HTR-8/SVneo (cell line): ENCODE data around the gene CAP2.

ENCODE experiments used
- DNase-seq: peaks from one replicate; pipeline ENCODE4 v3.0.0; 2011; ENCODE audit warnings: low spot score, mixed read lengths; ENCODE audit not compliant: insufficient read length
- FAIRE-seq: peaks from 2 replicates; lab custom pipeline; 2011; peaks lifted over from hg19 to GRCh38; lab: Jason Lieb, UNC

Gene CAP2

DNA sequence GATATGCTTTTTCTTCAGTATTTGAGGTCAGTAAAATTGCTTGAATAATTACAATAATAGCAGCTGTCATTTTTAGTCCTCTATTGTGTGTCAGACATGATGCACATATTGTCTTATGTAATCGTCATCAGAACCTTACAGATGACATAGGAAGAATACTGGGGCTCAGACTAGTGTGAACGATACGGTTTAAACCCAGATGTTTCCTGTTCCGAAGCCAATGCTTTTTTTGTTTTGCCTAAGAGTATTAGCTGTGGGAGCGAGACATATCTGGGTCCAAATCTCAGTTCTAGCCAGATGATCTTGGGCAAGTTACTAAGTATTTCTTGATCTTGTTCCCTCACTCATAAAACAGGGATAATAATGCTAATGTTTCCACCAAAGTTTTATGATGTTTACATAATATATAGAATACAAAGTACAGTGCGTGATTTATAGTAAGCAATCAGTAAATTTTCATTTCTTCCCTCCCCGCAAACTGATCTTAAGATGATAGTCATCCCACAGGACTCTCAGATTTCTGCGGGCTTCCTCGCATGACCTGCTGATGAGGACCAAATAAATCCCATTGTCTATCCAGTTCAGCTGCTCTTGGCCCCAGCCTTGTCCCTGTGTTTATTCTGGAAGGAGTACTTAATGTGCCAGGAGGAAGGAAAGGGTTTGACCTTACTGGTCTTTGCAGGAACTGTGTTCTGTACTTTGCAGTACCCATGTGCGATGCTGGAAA is 98.2 kb downstream of the CAP2 start:
- no peak for FAIRE-seq
- DNase-seq: no peak

- DNase-seq (no peak), FAIRE-seq (no peak)
Observed at GRCh38 chr6:17492350-17492749, 99.0 kb downstream of the CAP2 start.

GRCh38 chr6:17493286-17493685 is 99.9 kb downstream of the CAP2 start:
- FAIRE-seq: no peak
- DNase-seq: no peak

- DNase-seq: no peak
Observed at GRCh38 chr6:17494177-17494576, 100.8 kb downstream of the CAP2 start.

GRCh38 chr6:17494919-17495318 is 101.5 kb downstream of the CAP2 start:
- FAIRE-seq: no peak
- no peak for DNase-seq

More at GRCh38 chr6:17494177-17494576, 100.8 kb downstream of the CAP2 start:
- no peak for FAIRE-seq

- no peak for DNase-seq
- FAIRE-seq: no peak
Observed at GRCh38 chr6:17497535-17498095, 104.2 kb downstream of the CAP2 start.

GRCh38 chr6:17501442-17501841 is 108.0 kb downstream of the CAP2 start:
- FAIRE-seq (no peak), DNase-seq (no peak)

DNA sequence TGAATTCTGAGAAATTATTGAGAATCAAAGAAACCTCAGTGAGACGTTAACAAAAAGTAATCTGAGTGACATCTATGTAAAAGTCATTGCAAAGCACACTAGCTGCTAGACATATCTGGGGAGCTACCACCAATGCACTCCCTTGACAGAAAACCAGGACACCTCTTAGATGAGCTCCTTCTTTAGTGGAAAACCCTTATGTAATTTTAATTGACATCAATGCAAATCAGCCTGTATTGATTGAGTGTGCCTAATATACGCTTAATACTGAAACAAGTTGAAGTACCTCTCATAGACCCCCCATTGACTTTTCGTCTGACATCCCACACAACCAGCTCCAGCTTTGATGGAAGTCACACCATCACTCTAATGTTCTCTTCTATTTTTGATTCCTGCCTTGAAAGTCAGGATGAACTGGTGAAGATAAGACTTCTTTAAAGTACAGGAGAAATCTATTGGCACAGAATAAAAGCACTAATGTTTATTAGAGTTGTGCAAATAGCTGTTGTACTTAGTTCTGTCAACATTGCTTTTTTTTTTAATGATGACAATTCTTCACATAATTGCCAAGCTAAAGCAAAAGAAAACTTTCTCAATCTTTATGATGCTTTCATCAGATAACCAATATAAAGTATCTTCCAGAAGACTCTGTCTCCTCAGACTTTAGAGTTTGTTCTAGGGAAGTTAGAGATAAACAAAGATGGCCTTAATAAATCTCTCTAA is 108.7 kb downstream of the CAP2 start:
- DNase-seq (no peak), FAIRE-seq (no peak)

DNA sequence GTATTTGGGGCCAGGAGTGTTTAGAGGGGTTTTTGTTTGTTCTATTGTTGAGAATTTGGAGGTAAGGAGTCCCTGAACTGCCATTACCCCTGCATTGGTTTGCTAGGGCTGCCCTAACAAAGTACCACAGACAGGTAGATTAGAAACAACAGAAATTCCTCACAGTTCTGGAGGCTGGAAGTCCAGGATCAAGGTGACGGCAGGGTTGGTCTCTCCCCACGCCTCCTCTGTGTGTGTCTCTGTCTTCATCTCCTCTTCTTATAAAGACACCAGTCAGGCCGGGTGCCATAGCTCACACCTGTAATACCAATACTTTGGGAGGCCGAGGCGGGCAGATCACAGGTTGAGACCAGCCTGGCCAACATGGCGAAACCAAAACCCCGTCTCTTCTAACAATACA is 109.7 kb downstream of the CAP2 start:
- FAIRE-seq: no peak

DNA sequence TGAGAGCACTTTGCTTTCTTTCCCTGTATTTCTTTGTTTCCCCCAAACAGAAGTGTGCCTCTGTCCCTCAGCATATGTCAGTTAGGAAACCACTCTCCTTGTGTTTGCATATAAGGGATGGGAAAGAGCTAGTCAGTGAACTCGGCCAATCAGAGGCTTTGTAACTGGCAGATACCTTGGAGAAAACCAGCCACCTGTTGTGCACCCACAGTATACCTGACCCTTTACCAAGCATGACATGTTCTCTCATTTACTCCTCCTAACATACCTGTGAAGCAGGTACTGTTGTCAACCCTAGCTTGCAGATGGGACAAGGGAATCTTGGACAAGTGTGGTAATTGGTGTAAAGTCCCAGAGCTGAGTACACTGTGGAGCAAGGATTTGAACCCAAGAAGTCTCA is 110.6 kb downstream of the CAP2 start:
- DNase-seq (no peak), FAIRE-seq (no peak)

More for the DNA sequence above, 109.7 kb downstream of the CAP2 start:
- no peak for DNase-seq

DNA sequence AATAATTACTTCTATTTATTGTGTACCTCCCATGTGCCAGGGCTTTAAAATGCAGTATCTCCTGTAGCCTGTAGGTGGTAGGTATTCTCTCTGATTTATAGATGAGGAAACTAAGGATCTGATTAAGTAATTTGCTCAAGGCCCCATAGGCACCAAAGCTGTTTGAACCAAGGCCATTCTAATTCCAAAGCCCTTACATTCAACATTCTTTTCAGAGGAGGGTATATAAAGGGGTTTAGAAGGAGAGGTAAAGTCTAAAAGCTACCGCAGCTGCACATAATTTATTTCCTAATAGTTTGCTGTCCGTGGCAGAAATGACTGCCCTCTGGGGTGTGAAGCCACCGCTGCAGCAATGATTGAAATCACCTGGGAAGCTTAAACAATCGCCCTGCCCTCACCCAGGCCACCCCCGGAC is 111.7 kb downstream of the CAP2 start:
- DNase-seq (no peak), FAIRE-seq (no peak)

GRCh38 chr6:17505767-17506280 is 112.4 kb downstream of the CAP2 start:
- DNase-seq: peak; percentile 19
- no peak for FAIRE-seq

- no peak for FAIRE-seq
- DNase-seq: no peak
Observed at GRCh38 chr6:17506531-17506930, 113.1 kb downstream of the CAP2 start.

DNA sequence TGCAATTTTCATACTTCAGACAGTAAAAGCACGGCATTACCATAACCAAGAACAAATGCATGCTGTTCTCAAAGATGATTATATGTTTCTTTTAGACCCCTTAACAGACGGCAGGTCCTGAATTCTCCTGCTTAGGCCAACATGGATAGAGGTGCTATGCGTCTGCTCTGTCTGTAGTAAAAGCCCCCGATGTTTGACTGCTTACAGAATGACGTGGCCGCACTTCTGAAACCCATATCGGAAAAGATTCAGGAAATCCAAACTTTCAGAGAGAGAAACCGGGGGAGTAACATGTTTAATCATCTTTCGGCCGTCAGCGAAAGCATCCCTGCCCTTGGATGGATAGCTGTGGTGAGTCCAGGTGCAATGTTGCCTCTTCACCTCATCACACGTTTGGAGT is 113.6 kb downstream of the CAP2 start:
- no peak for DNase-seq
- peak; percentile 38 for FAIRE-seq

- DNase-seq (no peak), FAIRE-seq (no peak)
Observed at GRCh38 chr6:17511084-17511483, 117.7 kb downstream of the CAP2 start.

DNA sequence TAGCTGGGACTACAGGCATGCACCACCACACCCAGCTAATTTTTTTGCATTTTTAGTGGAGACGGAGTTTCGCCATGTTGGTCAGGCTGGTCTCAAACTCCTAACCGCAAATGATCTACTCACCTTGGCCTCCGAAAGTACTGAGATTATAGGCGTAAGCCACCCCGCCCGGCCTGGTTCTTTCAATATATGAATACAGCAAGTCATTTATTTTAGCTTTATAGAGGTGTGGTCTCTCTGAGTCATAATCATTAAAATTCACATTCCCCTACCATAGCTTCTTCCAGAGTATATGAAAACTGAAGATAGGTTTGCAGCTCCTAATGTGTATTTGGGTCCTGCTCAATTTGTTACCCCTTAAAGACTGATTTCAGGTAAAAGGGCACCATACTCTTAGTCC is 118.2 kb downstream of the CAP2 start:
- FAIRE-seq (no peak), DNase-seq (no peak)

DNA sequence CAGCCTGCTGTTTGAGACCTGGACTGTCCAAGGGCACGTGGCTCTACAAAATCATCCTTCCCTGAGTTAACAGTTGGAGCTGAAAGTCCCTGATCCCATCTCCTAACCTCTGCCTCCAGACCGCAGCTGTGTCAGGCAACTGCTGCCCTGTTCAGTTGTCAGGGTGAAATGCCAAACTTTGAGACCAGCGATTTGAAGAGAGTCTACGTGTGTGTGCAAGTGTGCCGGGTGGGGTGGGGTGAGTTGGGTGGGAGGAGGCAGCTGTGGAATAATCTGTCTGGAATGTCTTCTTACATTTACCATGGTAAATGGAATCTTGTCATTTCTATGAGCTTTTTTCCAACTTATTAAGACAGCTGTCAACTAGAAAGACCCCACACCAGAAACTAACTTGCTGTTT is 125.7 kb downstream of the CAP2 start:
- FAIRE-seq: no peak
- DNase-seq: no peak

GRCh38 chr6:17525637-17526036 is 132.2 kb downstream of the CAP2 start:
- FAIRE-seq (no peak), DNase-seq (no peak)

DNA sequence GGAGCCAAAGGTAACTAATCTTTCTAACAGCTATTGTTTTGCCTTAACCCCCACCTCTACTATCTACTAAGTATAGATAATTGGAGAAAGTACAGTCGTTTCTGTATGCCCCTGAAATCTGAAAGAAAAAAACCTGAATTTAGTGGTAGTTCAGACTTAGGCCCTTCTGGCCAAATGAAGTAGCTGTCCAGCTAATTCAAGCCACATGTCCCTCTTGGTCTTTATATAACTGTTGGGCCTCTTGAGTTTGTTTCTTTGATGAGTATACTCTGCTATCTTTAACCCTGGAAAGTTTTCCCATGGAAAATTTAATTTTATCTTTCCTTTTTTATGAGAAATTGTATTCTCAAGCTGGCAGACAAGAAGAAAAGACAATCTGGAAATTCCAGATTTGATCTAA is 133.7 kb downstream of the CAP2 start:
- DNase-seq: no peak
- no peak for FAIRE-seq

DNA sequence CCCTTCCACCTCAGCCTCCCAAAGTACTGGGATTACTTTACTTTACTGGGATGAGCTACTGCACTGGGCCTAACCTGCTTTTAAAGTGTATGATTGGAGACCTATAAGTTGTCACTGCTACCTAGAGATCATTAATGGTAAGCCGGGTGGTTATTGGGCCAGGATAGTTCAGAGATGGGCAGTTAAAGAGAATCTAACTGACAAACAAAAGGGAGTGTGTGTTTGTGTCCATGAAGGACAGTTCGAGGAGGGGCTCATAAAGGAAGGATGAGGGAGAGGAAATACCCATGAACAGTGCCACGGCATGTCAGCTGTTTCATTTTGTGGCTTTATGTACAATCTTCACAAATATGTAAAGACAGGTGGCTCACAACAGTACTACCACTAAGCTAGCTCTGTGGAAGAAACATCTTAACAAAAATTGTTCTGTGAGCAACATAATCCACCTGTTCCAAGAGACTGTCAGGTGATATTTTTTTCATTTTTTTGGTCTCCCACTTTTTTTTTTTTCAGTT is 137.0 kb downstream of the CAP2 start:
- DNase-seq (no peak), FAIRE-seq (no peak)

DNA sequence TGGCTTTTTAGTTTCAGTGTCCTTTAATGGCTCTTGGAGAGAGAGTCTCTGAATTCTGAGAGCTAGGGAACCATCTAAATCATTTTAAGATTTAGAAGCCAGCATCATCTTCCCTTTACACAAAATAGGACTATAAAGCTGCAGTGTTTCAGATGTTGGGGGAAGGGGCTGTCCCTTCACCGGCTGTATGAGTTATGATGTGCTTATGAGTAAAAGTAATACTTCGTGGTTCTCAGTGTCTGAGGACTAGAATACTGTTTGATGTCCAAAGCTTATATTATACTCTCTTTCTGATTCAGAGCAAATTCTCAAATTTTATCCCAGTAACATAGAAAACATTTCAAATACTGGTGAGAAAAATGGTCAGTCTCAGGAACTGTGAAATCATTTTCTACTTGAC is 143.2 kb downstream of the CAP2 start:
- DNase-seq (no peak), FAIRE-seq (no peak)
